ENCODE measurements around the gene NCK2.

The NCK2 gene

GRCh38 chr2:105768176-105768575, 23.5 kb downstream of the NCK2 start:
- Histone ChIP-seq H3K4me2 (ENCODE audit: low read depth, low read length, poor library complexity, severe bottlenecking) (no peak overlapping the region), H4K20me1 (ENCODE audit: insufficient read depth, low read length, poor library complexity, severe bottlenecking) (peaks cover 8% of the 10 kb centered on the region), H3K9me2 (replicated peaks; ENCODE audit: low read depth, low read length) (no peaks in the 10 kb centered on the region), H3K9me3 (ENCODE audit: insufficient read depth, low read depth, low read length) (no peaks in the 10 kb centered on the region), H3K27me3 (ENCODE audit: insufficient read depth, low read length, poor library complexity, severe bottlenecking) (no peaks in the 10 kb centered on the region), H2AFZ (ENCODE audit: low read length) (no peak overlapping the region), H3K36me3 (ENCODE audit: insufficient read depth, low read length) (peaks cover 11% of the 10 kb centered on the region; the same call in 1 of the 2 replicates), H3K79me2 (ENCODE audit: insufficient read depth, low read length) (peaks cover 86% of the 10 kb centered on the region), H3F3A (ENCODE audit: low read depth) (no peaks in the 10 kb centered on the region), H3K4me3 (ENCODE audit: low read length, poor library complexity, severe bottlenecking) (no peak overlapping the region), H3K4me1 (ENCODE audit: insufficient read depth, low read length, poor library complexity, severe bottlenecking) (peaks cover 8% of the 10 kb centered on the region), H3K9ac (ENCODE audit: low read depth, low read length, poor library complexity, severe bottlenecking) (no peak overlapping the region)
- no peak for TF ChIP-seq EZH2phosphoT487 (IDR thresholded peaks at IDR 0.05; ENCODE audit: borderline replicate concordance)
- no peak for TF ChIP-seq CTCF (conservative IDR thresholded peaks at IDR 0.05; ENCODE audit: low read length)

- TF ChIP-seq EZH2phosphoT487 (IDR thresholded peaks at IDR 0.05; ENCODE audit: borderline replicate concordance) (no peak), CTCF (conservative IDR thresholded peaks at IDR 0.05; ENCODE audit: low read length) (no peak)
- Histone ChIP-seq H3K4me3 (ENCODE audit: low read length, poor library complexity, severe bottlenecking) (no peak overlapping the region), H3K27me3 (ENCODE audit: insufficient read depth, low read length, poor library complexity, severe bottlenecking) (no peaks in the 10 kb centered on the region), H3K4me1 (ENCODE audit: insufficient read depth, low read length, poor library complexity, severe bottlenecking) (peaks cover 8% of the 10 kb centered on the region), H3K9ac (ENCODE audit: low read depth, low read length, poor library complexity, severe bottlenecking) (no peak overlapping the region), H3K4me2 (ENCODE audit: low read depth, low read length, poor library complexity, severe bottlenecking) (no peak overlapping the region), H3K9me2 (replicated peaks; ENCODE audit: low read depth, low read length) (no peaks in the 10 kb centered on the region), H4K20me1 (ENCODE audit: insufficient read depth, low read length, poor library complexity, severe bottlenecking) (peaks cover 8% of the 10 kb centered on the region), H3K79me2 (ENCODE audit: insufficient read depth, low read length) (peaks cover 90% of the 10 kb centered on the region), H2AFZ (ENCODE audit: low read length) (no peak overlapping the region), H3K36me3 (ENCODE audit: insufficient read depth, low read length) (peaks cover 16% of the 10 kb centered on the region; the same call in 1 of the 2 replicates), H3F3A (ENCODE audit: low read depth) (no peaks in the 10 kb centered on the region), H3K9me3 (ENCODE audit: insufficient read depth, low read depth, low read length) (no peaks in the 10 kb centered on the region)
These were observed 24.3 kb downstream of the NCK2 start for GRCh38 chr2:105768961-105769452.

GRCh38 chr2:105769504-105769903, 24.8 kb downstream of the NCK2 start:
- no peak overlapping the region for H3K4me2 ChIP-seq (ENCODE audit: low read depth, low read length, poor library complexity, severe bottlenecking)
- TF ChIP-seq EZH2phosphoT487 (IDR thresholded peaks at IDR 0.05; ENCODE audit: borderline replicate concordance) (no peak), CTCF (conservative IDR thresholded peaks at IDR 0.05; ENCODE audit: low read length) (no peak)
- H3K36me3 ChIP-seq (ENCODE audit: insufficient read depth, low read length): peaks cover 16% of the 10 kb centered on the region; the same call in 1 of the 2 replicates
- H3K27me3 ChIP-seq (ENCODE audit: insufficient read depth, low read length, poor library complexity, severe bottlenecking): no peaks in the 10 kb centered on the region
- no peaks in the 10 kb centered on the region for H3F3A ChIP-seq (ENCODE audit: low read depth)
- no peak overlapping the region for H3K4me3 ChIP-seq (ENCODE audit: low read length, poor library complexity, severe bottlenecking)
- H3K4me1 ChIP-seq (ENCODE audit: insufficient read depth, low read length, poor library complexity, severe bottlenecking): peaks cover 8% of the 10 kb centered on the region
- peaks cover 90% of the 10 kb centered on the region for H3K79me2 ChIP-seq (ENCODE audit: insufficient read depth, low read length)
- H3K9me2 ChIP-seq (replicated peaks; ENCODE audit: low read depth, low read length): no peaks in the 10 kb centered on the region
- no peak overlapping the region for H2AFZ ChIP-seq (ENCODE audit: low read length)
- no peak overlapping the region for H3K9ac ChIP-seq (ENCODE audit: low read depth, low read length, poor library complexity, severe bottlenecking)
- no peaks in the 10 kb centered on the region for H3K9me3 ChIP-seq (ENCODE audit: insufficient read depth, low read depth, low read length)
- H4K20me1 ChIP-seq (ENCODE audit: insufficient read depth, low read length, poor library complexity, severe bottlenecking): peaks cover 8% of the 10 kb centered on the region

All from Loucy (cell line).